GM18502 (cell line): Measurements from ENCODE around the gene SH3PXD2A.
"Not testable (repeated sequence)": the region's sequence is repeated elsewhere in the genome, so short reads cannot be mapped to it uniquely, and the experiment has no call there.

Source experiments
- ATAC-seq: cut with Tn5 transposase; IDR thresholded peaks from one replicate; pipeline ENCODE4 v1.9.1; 2021; ENCODE audit warnings: mild to moderate bottlenecking; ENCODE audit not compliant: unreplicated experiment, poor library complexity

The SH3PXD2A gene

GRCh38 chr10:103732339-103733044 lies 122.9 kb downstream of the SH3PXD2A start:
- no peak for ATAC-seq

- ATAC-seq: no peak
These were observed 123.6 kb downstream of the SH3PXD2A start for GRCh38 chr10:103731609-103732270.

- ATAC-seq: not testable (repeated sequence)
These were observed 124.3 kb downstream of the SH3PXD2A start for GRCh38 chr10:103731026-103731425.

- ATAC-seq: no peak
These were observed 125.5 kb downstream of the SH3PXD2A start for GRCh38 chr10:103729851-103730250.

- no peak for ATAC-seq
These were observed 127.2 kb downstream of the SH3PXD2A start for GRCh38 chr10:103727991-103728689.

- ATAC-seq: no peak
These were observed 127.8 kb downstream of the SH3PXD2A start for GRCh38 chr10:103727546-103727963.

GRCh38 chr10:103726637-103727036 lies 128.7 kb downstream of the SH3PXD2A start:
- ATAC-seq: no peak

GRCh38 chr10:103725242-103725641 lies 130.1 kb downstream of the SH3PXD2A start:
- no peak for ATAC-seq

GRCh38 chr10:103724771-103725170 lies 130.6 kb downstream of the SH3PXD2A start:
- no peak for ATAC-seq

GRCh38 chr10:103724074-103724473 lies 131.3 kb downstream of the SH3PXD2A start:
- ATAC-seq: no peak

GRCh38 chr10:103723557-103723956 lies 131.8 kb downstream of the SH3PXD2A start:
- no peak for ATAC-seq

- ATAC-seq: no peak
These were observed 132.7 kb downstream of the SH3PXD2A start for GRCh38 chr10:103722632-103723031.

GRCh38 chr10:103720964-103721335 lies 134.4 kb downstream of the SH3PXD2A start:
- ATAC-seq: no peak

GRCh38 chr10:103720328-103720963 lies 134.9 kb downstream of the SH3PXD2A start:
- ATAC-seq: no peak

GRCh38 chr10:103719036-103719435 lies 136.3 kb downstream of the SH3PXD2A start:
- no peak for ATAC-seq

GRCh38 chr10:103718247-103718620 lies 137.1 kb downstream of the SH3PXD2A start:
- no peak for ATAC-seq

- no peak for ATAC-seq
These were observed 137.8 kb downstream of the SH3PXD2A start for GRCh38 chr10:103717341-103718246.

- ATAC-seq: no peak
These were observed 138.9 kb downstream of the SH3PXD2A start for GRCh38 chr10:103716206-103717160.

- ATAC-seq: no peak
These were observed 139.9 kb downstream of the SH3PXD2A start for GRCh38 chr10:103715430-103715829.
